ENCODE results near the gene GPR108. TPM values are rescaled to one million over a fixed set of nuclear protein-coding genes. Genes with fewer than 3 reads are reported as not detected.

Gene GPR108
- total RNA-seq, 1 donor from 2014 or later: 51.4 TPM

DNA sequence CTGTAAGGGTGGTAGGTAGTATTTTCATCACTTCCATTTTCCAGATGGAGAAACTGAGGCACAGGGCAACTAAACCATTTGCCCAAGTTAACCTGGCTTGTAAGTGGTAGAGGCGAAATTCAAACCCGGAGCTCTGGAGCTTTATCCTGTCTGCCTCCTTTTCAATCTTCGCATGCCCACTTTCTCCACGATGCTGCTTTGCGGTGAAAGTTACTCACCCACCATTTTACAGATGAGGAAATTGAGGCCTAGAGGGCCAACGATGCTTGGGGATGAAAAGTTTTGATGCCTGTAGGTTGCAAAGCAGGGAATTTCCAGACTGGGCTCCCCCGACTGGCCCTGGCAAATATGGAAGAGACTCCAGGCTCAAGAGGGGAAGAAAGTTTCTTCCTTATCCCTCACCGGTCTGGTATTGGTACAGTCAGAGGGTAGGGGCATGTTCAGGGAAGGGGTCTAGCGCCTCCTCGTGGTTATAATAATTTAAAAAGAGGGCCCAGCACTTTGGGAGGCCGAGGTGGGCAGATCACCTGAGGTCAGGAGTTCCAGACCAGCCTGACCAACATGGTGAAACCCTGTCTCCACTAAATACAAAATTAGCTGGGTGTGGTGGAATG is 31.7 kb upstream of the GPR108 start:
- H3K4me1 Mint-ChIP-seq: peaks cover 21% of the 10 kb centered on the region
- no peaks in the 10 kb centered on the region for H3K9me3 Mint-ChIP-seq
- no peaks in the 10 kb centered on the region for H3K36me3 Mint-ChIP-seq
- no peak overlapping the region for H3K27ac Mint-ChIP-seq
- no peak overlapping the region for H3K4me3 Mint-ChIP-seq
- peaks cover 28% of the 10 kb centered on the region for H3K27me3 Mint-ChIP-seq (ENCODE audit: low read depth)
- TF ChIP-seq, protein P1, sequence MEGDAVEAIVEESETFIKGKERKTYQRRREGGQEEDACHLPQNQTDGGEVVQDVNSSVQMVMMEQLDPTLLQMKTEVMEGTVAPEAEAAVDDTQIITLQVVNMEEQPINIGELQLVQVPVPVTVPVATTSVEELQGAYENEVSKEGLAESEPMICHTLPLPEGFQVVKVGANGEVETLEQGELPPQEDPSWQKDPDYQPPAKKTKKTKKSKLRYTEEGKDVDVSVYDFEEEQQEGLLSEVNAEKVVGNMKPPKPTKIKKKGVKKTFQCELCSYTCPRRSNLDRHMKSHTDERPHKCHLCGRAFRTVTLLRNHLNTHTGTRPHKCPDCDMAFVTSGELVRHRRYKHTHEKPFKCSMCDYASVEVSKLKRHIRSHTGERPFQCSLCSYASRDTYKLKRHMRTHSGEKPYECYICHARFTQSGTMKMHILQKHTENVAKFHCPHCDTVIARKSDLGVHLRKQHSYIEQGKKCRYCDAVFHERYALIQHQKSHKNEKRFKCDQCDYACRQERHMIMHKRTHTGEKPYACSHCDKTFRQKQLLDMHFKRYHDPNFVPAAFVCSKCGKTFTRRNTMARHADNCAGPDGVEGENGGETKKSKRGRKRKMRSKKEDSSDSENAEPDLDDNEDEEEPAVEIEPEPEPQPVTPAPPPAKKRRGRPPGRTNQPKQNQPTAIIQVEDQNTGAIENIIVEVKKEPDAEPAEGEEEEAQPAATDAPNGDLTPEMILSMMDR (IDR thresholded peaks at IDR 0.05; ENCODE audit: unreplicated experiment): no peak
- DNase-seq (ENCODE audit: low spot score in 2 of 2, unreplicated experiment in 2 of 2): no peak

DNA sequence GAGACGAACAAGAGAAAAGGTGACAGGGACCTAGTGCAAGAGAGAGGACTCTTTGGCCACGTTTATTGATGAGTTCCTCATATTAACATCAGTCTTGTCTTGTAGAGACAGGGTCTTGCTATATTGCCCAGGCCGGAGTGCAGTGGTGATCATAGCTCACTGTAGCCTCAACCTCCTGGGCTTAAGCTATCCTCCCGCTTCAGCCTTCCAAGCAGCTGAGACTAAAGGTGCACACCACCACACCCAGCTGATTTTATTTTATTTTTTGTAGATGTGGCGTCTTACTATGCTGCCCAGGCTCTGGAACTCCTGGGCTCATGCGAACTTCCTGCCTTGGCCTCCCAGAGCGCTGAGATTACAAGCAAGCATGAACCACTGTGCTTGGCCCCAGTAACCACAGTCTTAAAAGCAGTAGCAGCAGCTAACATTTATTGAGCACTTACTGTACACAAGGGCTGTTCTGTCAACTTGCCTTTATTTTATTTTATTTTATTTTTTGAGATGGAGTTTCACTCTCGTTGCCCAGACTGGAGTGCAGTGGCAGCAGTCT is 30.9 kb upstream of the GPR108 start:
- H3K4me1 Mint-ChIP-seq: peaks cover 21% of the 10 kb centered on the region
- no peaks in the 10 kb centered on the region for H3K9me3 Mint-ChIP-seq
- TF ChIP-seq, protein P1 (IDR thresholded peaks at IDR 0.05; ENCODE audit: unreplicated experiment): no peak
- H3K4me3 Mint-ChIP-seq: peak overlapping the region; percentile 36
- no peak for DNase-seq (ENCODE audit: low spot score in 2 of 2, unreplicated experiment in 2 of 2)
- H3K27me3 Mint-ChIP-seq (ENCODE audit: low read depth): peaks cover 28% of the 10 kb centered on the region
- H3K36me3 Mint-ChIP-seq: no peaks in the 10 kb centered on the region
- H3K27ac Mint-ChIP-seq: peak overlapping the region; percentile 12

DNA sequence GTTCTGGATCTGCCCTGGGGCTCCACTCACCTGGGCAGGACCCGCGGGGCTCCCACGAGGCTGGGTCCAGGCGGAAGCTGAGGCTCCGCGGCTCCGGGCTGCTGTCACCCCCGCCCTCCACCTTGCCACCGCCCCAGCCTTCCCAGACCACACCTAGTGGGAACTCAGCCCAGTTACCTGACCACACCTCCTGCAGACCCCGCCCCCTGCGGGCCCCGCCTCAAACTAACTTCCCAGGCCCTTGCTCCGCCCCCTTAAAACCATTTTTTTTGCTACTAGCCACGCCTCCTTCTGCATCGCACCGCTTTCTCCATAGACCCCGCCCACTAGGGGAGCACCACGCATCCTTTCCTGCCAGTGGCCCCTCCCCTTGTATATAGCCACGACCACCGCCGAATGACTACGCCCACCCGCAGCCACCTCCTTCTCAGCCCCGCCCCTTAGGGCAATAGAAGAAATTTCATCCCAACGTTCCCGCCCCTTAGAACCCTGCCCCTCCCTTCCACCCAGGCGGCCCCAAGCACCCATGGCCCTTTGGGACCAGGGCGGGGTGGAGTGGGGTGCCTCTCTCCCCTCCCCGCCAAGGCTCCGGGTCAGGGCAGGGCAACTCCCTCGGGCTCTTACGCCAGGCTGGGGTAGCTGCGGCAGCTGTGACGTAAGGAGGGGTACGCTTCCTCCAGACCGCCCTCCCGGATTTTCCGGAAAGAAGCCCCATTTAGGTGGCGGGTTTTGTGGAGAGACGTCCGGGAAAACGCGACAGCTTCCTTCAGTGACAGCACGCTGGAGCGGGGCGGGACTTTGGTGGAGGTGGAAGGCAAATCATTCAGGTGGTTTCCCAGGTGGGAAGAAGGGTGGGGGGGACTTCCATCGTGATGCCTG is 30.2 kb upstream of the GPR108 start, which contains the start of gene SH2D3A:
Gene SH2D3A, minus strand, starts transcription at position 79 of the 879 bp plus-strand sequence. CDS start 3,687 bp downstream, outside the sequence.
- TF ChIP-seq, protein P1 (IDR thresholded peaks at IDR 0.05; ENCODE audit: unreplicated experiment): no peak
- no peaks in the 10 kb centered on the region for H3K9me3 Mint-ChIP-seq
- peaks cover 28% of the 10 kb centered on the region for H3K27me3 Mint-ChIP-seq (ENCODE audit: low read depth)
- peak within 1 kb of the TSS; percentile 68 for H3K4me3 Mint-ChIP-seq
- peaks cover 21% of the 10 kb centered on the region for H3K4me1 Mint-ChIP-seq
- DNase-seq (ENCODE audit: low spot score in 2 of 2, unreplicated experiment in 2 of 2): peak; percentile 72 to 86
- H3K27ac Mint-ChIP-seq: peak within 1 kb of the TSS; percentile 94
- H3K36me3 Mint-ChIP-seq: no peaks in the 10 kb centered on the region

DNA sequence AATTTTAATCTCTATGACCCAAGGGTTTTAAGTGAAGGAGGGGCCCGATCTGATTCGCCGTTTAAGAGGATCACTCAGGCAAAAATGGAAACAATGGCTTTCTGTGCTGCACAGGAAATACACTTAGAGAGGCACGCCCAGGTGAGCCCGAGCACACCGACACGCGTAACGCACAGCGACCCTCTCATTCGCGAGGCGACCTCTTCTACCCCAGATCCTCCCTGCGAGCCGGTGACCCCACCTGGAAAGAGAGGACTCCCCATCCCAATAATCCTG is 29.6 kb upstream of the GPR108 start:
- H3K36me3 Mint-ChIP-seq: no peaks in the 10 kb centered on the region
- peak overlapping the region; percentile 68 for H3K4me3 Mint-ChIP-seq
- TF ChIP-seq, protein P1 (IDR thresholded peaks at IDR 0.05; ENCODE audit: unreplicated experiment): no peak
- peaks cover 21% of the 10 kb centered on the region for H3K4me1 Mint-ChIP-seq
- peak overlapping the region; percentile 94 for H3K27ac Mint-ChIP-seq
- DNase-seq (ENCODE audit: low spot score in 2 of 2, unreplicated experiment in 2 of 2): no peak
- no peaks in the 10 kb centered on the region for H3K9me3 Mint-ChIP-seq
- peaks cover 26% of the 10 kb centered on the region for H3K27me3 Mint-ChIP-seq (ENCODE audit: low read depth)

DNA sequence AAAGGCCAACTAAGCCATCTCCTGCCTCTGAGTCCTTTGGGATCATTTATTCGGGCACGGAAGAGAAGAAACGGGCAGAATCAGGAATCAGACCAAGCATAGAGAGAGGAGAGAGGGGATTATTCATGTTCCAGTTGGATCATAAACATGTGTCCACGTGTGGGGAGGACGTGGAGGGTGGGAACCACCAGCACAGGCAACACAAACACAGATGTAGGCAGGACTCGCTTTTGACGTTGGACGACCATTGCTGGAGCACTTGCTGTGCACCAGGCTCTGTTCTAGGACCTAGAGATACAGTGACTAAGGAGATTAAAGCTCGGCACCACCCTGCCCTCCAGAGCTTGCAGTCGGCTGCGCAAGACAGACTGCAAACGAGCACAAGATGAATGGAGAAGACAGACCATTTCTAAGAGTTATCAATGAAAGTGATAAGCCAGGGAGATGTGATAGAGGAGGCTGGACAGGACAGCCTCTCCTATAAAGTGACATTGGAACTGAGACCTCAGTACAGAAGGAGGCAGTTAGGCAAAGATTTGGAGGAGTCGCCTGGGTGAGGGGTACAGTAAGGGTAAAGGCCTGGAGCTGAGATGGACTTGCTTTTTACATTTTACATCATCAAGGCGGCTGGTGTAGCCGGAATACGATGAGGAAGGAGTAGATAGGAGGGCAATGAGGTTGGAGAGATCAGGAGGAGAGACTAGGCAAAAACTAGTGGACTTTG is 29.1 kb upstream of the GPR108 start:
- DNase-seq (ENCODE audit: low spot score in 2 of 2, unreplicated experiment in 2 of 2): no peak
- H3K4me3 Mint-ChIP-seq: peak overlapping the region; percentile 68
- TF ChIP-seq, protein P1 (IDR thresholded peaks at IDR 0.05; ENCODE audit: unreplicated experiment): no peak
- no peaks in the 10 kb centered on the region for H3K36me3 Mint-ChIP-seq
- H3K9me3 Mint-ChIP-seq: no peaks in the 10 kb centered on the region
- H3K27ac Mint-ChIP-seq: peak overlapping the region; percentile 94
- peaks cover 21% of the 10 kb centered on the region for H3K4me1 Mint-ChIP-seq
- peaks cover 26% of the 10 kb centered on the region for H3K27me3 Mint-ChIP-seq (ENCODE audit: low read depth)
